Endothelial cell of umbilical vein (primary cell): ENCODE results near the gene DNAJC18. TPM values are rescaled to one million over a fixed set of nuclear protein-coding genes. Genes with fewer than 3 reads are reported as not detected.
A peak's percentile ranks its signal among the peaks of the same experiment; 100 is the strongest.

Experiments used
- BruUV-seq: library from RNA; stranded (reverse); fragments of 400-500 nt; replicated peaks from 2 replicates; lab custom pipeline; 2021; lab: Mats Ljungman, UMichigan
- CTCF ChIA-PET: fragments of 300-600, 350-600 bp; sonication (Branson Sonifier 250); formaldehyde crosslinking; loops from one replicate; lab custom pipeline; 2021; ENCODE audit warnings: antibody characterized with exemption, inconsistent platforms; lab: Charles Lee
- POLR2A ChIA-PET: fragments of 300-600, 350-600 bp; sonication (Branson Sonifier 250); formaldehyde crosslinking; loops from one replicate; lab custom pipeline; 2021; ENCODE audit warnings: antibody characterized with exemption, inconsistent platforms; lab: Charles Lee
- DNase-seq: peaks from one replicate; pipeline ENCODE4 v3.0.0-alpha.2; 2011; ENCODE audit warnings: low read depth, low spot score
- FAIRE-seq: peaks from 2 replicates; lab custom pipeline; 2011; peaks lifted over from hg19 to GRCh38; lab: Jason Lieb, UNC
- H2AFZ ChIP-seq: 2 replicates; pipeline ENCODE4 v1.6.0; 2012; ENCODE audit warnings: low read depth, low read length, control low read depth, inconsistent platforms
- H3K27ac ChIP-seq: 2 replicates; pipeline ENCODE4 v1.5.1; 2011; ENCODE audit warnings: low read depth, mild to moderate bottlenecking, control low read depth, low read length, moderate library complexity; ENCODE audit not compliant: insufficient read depth
- H3K27me3 ChIP-seq, 2 experiments: 2 replicates each; pipeline versions ENCODE4 v1.6.0 to v1.6.1; 2011; ENCODE audit warnings: low read length in 2 of 2, mixed read lengths in 1 of 2; ENCODE audit not compliant: control insufficient read depth in 2 of 2, insufficient read depth in 2 of 2
- H3K36me3 ChIP-seq, 2 experiments: 2 replicates in 1 of 2; 3 replicates in 1 of 2; pipeline ENCODE4 v1.5.1; 2011; ENCODE audit warnings: low read length in 2 of 2, mild to moderate bottlenecking in 1 of 2, moderate library complexity in 1 of 2; ENCODE audit not compliant: control insufficient read depth in 2 of 2, insufficient read depth in 2 of 2; ENCODE audit errors: extremely low read depth in 1 of 2
- H3K4me1 ChIP-seq: 3 replicates; pipeline ENCODE4 v1.5.1; 2011; ENCODE audit warnings: mild to moderate bottlenecking, low read length; ENCODE audit not compliant: control insufficient read depth, insufficient read depth; ENCODE audit errors: extremely low read depth
- H3K4me2 ChIP-seq: 2 replicates; pipeline ENCODE4 v1.6.1; 2011; ENCODE audit warnings: low read length, control low read depth, mixed read lengths; ENCODE audit not compliant: insufficient read depth
- H3K4me3 ChIP-seq, 3 experiments: fragments of 200-600 bp in 1 of 3; sonication (generic), shearing (Covaris generic) in 1 of 3; replicated peaks in 1 of 3; 2 replicates each; pipeline ENCODE4 v1.5.1; 2011 to 2016; ENCODE audit warnings: control low read depth in 3 of 3, low read length in 3 of 3, mild to moderate bottlenecking in 2 of 3, inconsistent platforms in 1 of 3, low read depth in 1 of 3, moderate library complexity in 1 of 3; ENCODE audit not compliant: insufficient read depth in 1 of 3
- H3K79me2 ChIP-seq: 2 replicates; pipeline ENCODE4 v1.6.0; 2012; ENCODE audit warnings: low read length, inconsistent platforms; ENCODE audit not compliant: control insufficient read depth, insufficient read depth
- H3K9ac ChIP-seq: replicated peaks from 2 replicates; pipeline ENCODE3; 2011; ENCODE audit warnings: low read length, control low read depth; ENCODE audit not compliant: insufficient read depth; ENCODE audit errors: extremely low read depth
- H3K9me1 ChIP-seq: replicated peaks from 3 replicates; pipeline ENCODE4 v1.6.0; 2011; ENCODE audit warnings: mild to moderate bottlenecking, low read length; ENCODE audit not compliant: control insufficient read depth, insufficient read depth; ENCODE audit errors: extremely low read depth
- H3K9me3 ChIP-seq: replicated peaks from 2 replicates; pipeline ENCODE4 v1.5.1; 2012; ENCODE audit warnings: low read length, inconsistent platforms; ENCODE audit not compliant: control insufficient read depth, insufficient read depth
- H4K20me1 ChIP-seq: replicated peaks from 2 replicates; pipeline ENCODE3; 2011; ENCODE audit warnings: mild to moderate bottlenecking, low read length; ENCODE audit not compliant: control insufficient read depth, insufficient read depth; ENCODE audit errors: extremely low read depth
- CTCF ChIP-seq, 2 donors: IDR thresholded peaks; 1 replicate in 1 of 2; 2 replicates in 1 of 2; pipeline ENCODE4 v1.5.1; 2011; ENCODE audit warnings: low read length in 2 of 2, mild to moderate bottlenecking in 2 of 2, moderate library complexity in 2 of 2, control low read depth in 1 of 2, inconsistent platforms in 1 of 2, low read depth in 1 of 2; ENCODE audit not compliant: insufficient read depth in 1 of 2; ENCODE audit errors: extremely low read depth in 1 of 2
- MYC ChIP-seq: IDR thresholded peaks from one replicate; pipeline ENCODE4 v1.6.1; 2011; ENCODE audit warnings: mild to moderate bottlenecking, low read depth, low read length
- dilution Hi-C: fragments of 300-500 bp; cut with MboI; formaldehyde crosslinking; loops from one replicate; pipeline ENCODE4 v1.15.0; 2019; ENCODE audit warnings: low sequenced_read_pairs; ENCODE audit not compliant: extremely low pct_ligation_motif_present
- intact Hi-C: fragments of 100-400 bp; cut with micrococcal nuclease; formaldehyde crosslinking; loops from one replicate; pipeline ENCODE4 v1.10.0; 2022
- polyA plus RNA-seq, 4 experiments: library from polyadenylated mRNA; depleted of rRNA in 3 of 4; stranded (reverse) in 3 of 4; unstranded in 1 of 4; fragments of >200 nt; gene quantifications; 2 replicates each; pipeline versions ENCODE4 v1.2.1 to v1.2.3, GENCODE V29; 2011 to 2012; ENCODE audit warnings: missing spikeins in 1 of 4
- total RNA-seq: library from RNA; stranded (reverse); gene quantifications from 2 replicates; pipeline ENCODE4 v1.2.3, GENCODE V29; 2021

DNAJC18 gene
- total and polyA plus RNA-seq, 2 donors (not counting 3 experiments of a cell fraction or from before 2014, with no cell fraction given), result 23.2 to 52.6 TPM

- FAIRE-seq, result peak; percentile 72
Measured at GRCh38 chr5:139392678-139393496, 46.4 kb downstream of the DNAJC18 start.

More at GRCh38 chr5:139392678-139393496, 46.4 kb downstream of the DNAJC18 start:
- ChIA-PET CTCF (interaction anchor here (0.7 to 2.1 kb wide), 9 partner anchors 8 to 817 kb away, joined by 3 to 7 read pairs (median 3); partner anchors contain the start of genes MATR3 and PAIP2), POLR2A (interaction anchor here (1.3 kb wide), 1 partner anchor 51 kb away, joined by 3 read pairs; the partner anchor contains the start of gene PAIP2)
- peak overlapping the region in 2 of 3 experiments; percentile 1 to 15 for H3K4me3 ChIP-seq
- H3K9me1 ChIP-seq, result no peaks in the 10 kb centered on the region
- no peaks in the 10 kb centered on the region for H3K9me3 ChIP-seq
- no TSS peak for BruUV-seq
- no peaks in the 10 kb centered on the region for H4K20me1 ChIP-seq
- no peak overlapping the region for H3K27ac ChIP-seq
- H3K27me3 ChIP-seq, result peaks cover 7 to 14% of the 10 kb centered on the region in 2 experiments
- peaks cover 12% of the 10 kb centered on the region for H3K4me1 ChIP-seq
- H3K36me3 ChIP-seq, result no peaks in the 10 kb centered on the region
- intact Hi-C loops (loop anchor here (1.0 to 5.0 kb wide), 3 partner anchors 51 to 814 kb away; partner anchors contain the start of gene MATR3), dilution Hi-C loops (no loop called here)
- H3K9ac ChIP-seq, result peak overlapping the region; percentile 10
- H2AFZ ChIP-seq, result peak overlapping the region; percentile 64
- TF ChIP-seq MYC, result no peak
- peak; percentile 75 to 97 for TF ChIP-seq CTCF (IDR thresholded peaks at IDR 0.05; ENCODE audit: extremely low read depth in 1 of 2, insufficient read depth in 1 of 2, low read depth in 1 of 2, low read length in 2 of 2)
- peak overlapping the region; percentile 52 for H3K4me2 ChIP-seq
- peak; percentile 57 for DNase-seq
- H3K79me2 ChIP-seq, result no peaks in the 10 kb centered on the region
